GM23248 (cell line): ENCODE results near the gene PAK4.

Source experiments
- EZH2 ChIP-seq: fragments of 200-600 bp; sonication (generic); IDR thresholded peaks from 2 replicates; pipeline ENCODE4 v1.6.1; 2018; ENCODE audit warnings: antibody characterized with exemption, mild to moderate bottlenecking; ENCODE audit not compliant: insufficient read depth, poor library complexity, severe bottlenecking
- EZH2phosphoT487 ChIP-seq: fragments of 200-600 bp; sonication (generic); IDR thresholded peaks from 2 replicates; pipeline ENCODE4 v1.6.1; 2018; ENCODE audit warnings: antibody characterized with exemption, moderate library complexity, mild to moderate bottlenecking, low read depth; ENCODE audit not compliant: insufficient read depth

- TF ChIP-seq EZH2 (no peak), EZH2phosphoT487 (no peak)
These were observed 12.4 kb upstream of the PAK4 start for GRCh38 chr19:39113199-39113598.
